ENCODE results near the gene CFAP100. TPM values are rescaled to one million over a fixed set of nuclear protein-coding genes. Genes with fewer than 3 reads are reported as not detected.

The CFAP100 gene
- total RNA-seq, 1 donor from 2014 or later, result not detected

DNA sequence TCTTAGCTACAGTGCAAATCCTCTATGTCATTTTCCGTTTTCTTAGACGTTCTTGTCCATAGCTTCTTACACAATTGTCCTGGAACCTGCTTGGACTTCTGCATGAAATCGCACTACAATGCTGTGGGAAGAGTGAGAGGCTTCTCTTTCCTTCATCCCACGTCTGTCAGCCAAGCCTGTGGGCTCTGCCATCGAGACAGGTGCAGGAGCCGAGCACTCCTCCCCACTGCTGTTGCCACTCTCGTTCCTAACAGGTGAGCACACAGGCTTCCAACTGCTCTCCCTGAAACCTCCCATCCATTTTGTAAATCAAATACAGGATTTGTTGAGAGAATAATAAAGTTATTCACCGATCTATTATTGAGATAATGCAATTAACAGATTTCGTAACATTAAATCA is 57.5 kb downstream of the CFAP100 start:
- H3K79me2 ChIP-seq (ENCODE audit: low read depth), result peaks cover 7% of the 10 kb centered on the region
- H3K4me3 ChIP-seq, result no peak overlapping the region
- H4K20me1 ChIP-seq (ENCODE audit: low read depth), result peaks cover 17% of the 10 kb centered on the region
- TF ChIP-seq, protein P1, sequence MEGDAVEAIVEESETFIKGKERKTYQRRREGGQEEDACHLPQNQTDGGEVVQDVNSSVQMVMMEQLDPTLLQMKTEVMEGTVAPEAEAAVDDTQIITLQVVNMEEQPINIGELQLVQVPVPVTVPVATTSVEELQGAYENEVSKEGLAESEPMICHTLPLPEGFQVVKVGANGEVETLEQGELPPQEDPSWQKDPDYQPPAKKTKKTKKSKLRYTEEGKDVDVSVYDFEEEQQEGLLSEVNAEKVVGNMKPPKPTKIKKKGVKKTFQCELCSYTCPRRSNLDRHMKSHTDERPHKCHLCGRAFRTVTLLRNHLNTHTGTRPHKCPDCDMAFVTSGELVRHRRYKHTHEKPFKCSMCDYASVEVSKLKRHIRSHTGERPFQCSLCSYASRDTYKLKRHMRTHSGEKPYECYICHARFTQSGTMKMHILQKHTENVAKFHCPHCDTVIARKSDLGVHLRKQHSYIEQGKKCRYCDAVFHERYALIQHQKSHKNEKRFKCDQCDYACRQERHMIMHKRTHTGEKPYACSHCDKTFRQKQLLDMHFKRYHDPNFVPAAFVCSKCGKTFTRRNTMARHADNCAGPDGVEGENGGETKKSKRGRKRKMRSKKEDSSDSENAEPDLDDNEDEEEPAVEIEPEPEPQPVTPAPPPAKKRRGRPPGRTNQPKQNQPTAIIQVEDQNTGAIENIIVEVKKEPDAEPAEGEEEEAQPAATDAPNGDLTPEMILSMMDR (IDR thresholded peaks at IDR 0.05), result no peak
- TF ChIP-seq EZH2 (IDR thresholded peaks at IDR 0.05), result no peak
- no peak for TF ChIP-seq EZH2phosphoT487 (IDR thresholded peaks at IDR 0.05)
- Mint-ChIP-seq H3K4me1 (peaks cover 19% of the 10 kb centered on the region), H3K9me3 (no peaks in the 10 kb centered on the region), H3K36me3 (peaks cover 28% of the 10 kb centered on the region), H3K4me3 (no peak overlapping the region), H3K27ac (no peak overlapping the region), H3K27me3 (ENCODE audit: insufficient read depth, low read depth) (peaks cover 3% of the 10 kb centered on the region)
- peaks cover 4% of the 10 kb centered on the region for H3K36me3 ChIP-seq
- no peaks in the 10 kb centered on the region for H3K4me1 ChIP-seq
- no peak overlapping the region for H3K27ac ChIP-seq
- H3K9ac ChIP-seq, result no peak overlapping the region
- H2AFZ ChIP-seq (replicated peaks), result no peak overlapping the region
- H3K4me2 ChIP-seq, result no peak overlapping the region
- H3K27me3 ChIP-seq, result no peaks in the 10 kb centered on the region
- H3K9me3 ChIP-seq (ENCODE audit: low read depth), result no peaks in the 10 kb centered on the region
- H3F3A ChIP-seq (ENCODE audit: low read depth), result no peaks in the 10 kb centered on the region
- no peak for DNase-seq (ENCODE audit: low spot score)

DNA sequence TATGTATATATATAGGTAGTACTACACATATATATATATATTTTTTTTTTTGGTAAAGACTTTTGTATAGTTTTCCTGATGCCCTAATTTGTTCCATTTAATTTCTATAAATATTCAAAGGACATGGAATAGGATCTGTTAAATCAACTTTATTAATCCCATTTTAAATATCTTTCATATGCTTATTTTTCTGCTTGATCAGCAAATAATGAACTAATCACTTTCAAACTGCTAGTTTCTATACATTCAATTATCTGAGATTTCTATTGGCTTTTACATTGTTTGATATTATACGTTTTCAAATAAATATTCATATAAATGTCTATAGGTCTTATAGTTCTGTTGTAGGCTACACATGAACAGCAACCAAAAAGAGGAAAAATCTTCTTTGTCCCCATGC is 59.3 kb downstream of the CFAP100 start:
- Histone ChIP-seq H3K9me3 (ENCODE audit: low read depth) (no peaks in the 10 kb centered on the region), H3K4me2 (no peak overlapping the region), H4K20me1 (ENCODE audit: low read depth) (peaks cover 18% of the 10 kb centered on the region), H3K36me3 (peaks cover 4% of the 10 kb centered on the region), H3K79me2 (ENCODE audit: low read depth) (peaks cover 13% of the 10 kb centered on the region), H3K9ac (no peak overlapping the region), H3K27me3 (no peaks in the 10 kb centered on the region), H3F3A (ENCODE audit: low read depth) (no peaks in the 10 kb centered on the region), H3K27ac (no peak overlapping the region), H3K4me3 (no peak overlapping the region), H3K4me1 (no peaks in the 10 kb centered on the region), H2AFZ (replicated peaks) (no peak overlapping the region)
- TF ChIP-seq EZH2 (IDR thresholded peaks at IDR 0.05) (no peak), EZH2phosphoT487 (IDR thresholded peaks at IDR 0.05) (no peak)
- TF ChIP-seq, protein P1 (IDR thresholded peaks at IDR 0.05), result no peak
- no peak for DNase-seq (ENCODE audit: low spot score)
- peak overlapping the region; percentile 3 for H3K4me3 Mint-ChIP-seq
- no peaks in the 10 kb centered on the region for H3K9me3 Mint-ChIP-seq
- H3K4me1 Mint-ChIP-seq, result peaks cover 19% of the 10 kb centered on the region
- peaks cover 35% of the 10 kb centered on the region for H3K36me3 Mint-ChIP-seq
- peaks cover 3% of the 10 kb centered on the region for H3K27me3 Mint-ChIP-seq (ENCODE audit: insufficient read depth, low read depth)
- H3K27ac Mint-ChIP-seq, result no peak overlapping the region

DNA sequence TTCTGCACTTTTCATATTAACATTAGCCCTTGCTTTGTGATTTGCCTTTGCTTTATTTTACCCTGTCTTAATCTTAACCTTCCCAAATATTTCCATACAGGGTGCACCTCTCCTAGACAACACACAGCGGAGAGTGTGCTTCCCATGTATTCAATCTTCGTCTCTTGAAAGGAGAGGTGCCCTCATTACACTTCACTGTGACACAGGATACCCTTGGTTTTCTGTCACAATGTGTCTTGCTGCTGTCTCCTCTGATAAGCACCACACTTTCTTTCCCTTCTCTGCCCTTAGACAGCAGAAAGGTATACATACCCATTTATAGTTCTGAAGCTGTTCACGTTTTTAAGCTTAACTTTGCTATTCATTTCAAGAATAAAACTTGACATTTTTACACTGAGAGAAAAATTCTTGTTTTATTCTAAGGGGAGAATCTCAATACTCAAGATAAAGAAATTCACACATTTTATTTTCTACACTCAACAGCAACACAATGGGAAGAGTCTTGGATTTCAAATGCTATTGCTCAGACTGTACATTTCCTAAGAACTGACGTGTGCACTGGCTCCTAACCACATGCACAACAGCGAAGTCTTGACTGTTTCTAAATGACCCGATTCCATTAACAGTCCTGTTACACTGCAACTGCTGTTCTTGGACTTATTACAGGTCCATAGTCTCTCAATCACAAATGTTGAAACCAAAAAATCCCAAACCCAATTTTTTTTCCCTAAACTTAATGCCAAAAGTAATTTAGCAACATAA is 59.9 kb downstream of the CFAP100 start:
- Histone ChIP-seq H3K27me3 (no peaks in the 10 kb centered on the region), H3K4me1 (no peaks in the 10 kb centered on the region), H3K36me3 (peaks cover 4% of the 10 kb centered on the region), H3K9ac (no peak overlapping the region), H3K4me2 (no peak overlapping the region), H4K20me1 (ENCODE audit: low read depth) (peaks cover 18% of the 10 kb centered on the region), H3K9me3 (ENCODE audit: low read depth) (no peaks in the 10 kb centered on the region), H2AFZ (replicated peaks) (no peak overlapping the region), H3K79me2 (ENCODE audit: low read depth) (peaks cover 13% of the 10 kb centered on the region), H3F3A (ENCODE audit: low read depth) (no peaks in the 10 kb centered on the region), H3K27ac (no peak overlapping the region), H3K4me3 (no peak overlapping the region)
- Mint-ChIP-seq H3K27ac (no peak overlapping the region), H3K4me3 (peak overlapping the region; percentile 3), H3K27me3 (ENCODE audit: insufficient read depth, low read depth) (peaks cover 3% of the 10 kb centered on the region), H3K36me3 (peaks cover 35% of the 10 kb centered on the region), H3K9me3 (no peaks in the 10 kb centered on the region), H3K4me1 (peaks cover 19% of the 10 kb centered on the region)
- TF ChIP-seq EZH2 (IDR thresholded peaks at IDR 0.05) (no peak), EZH2phosphoT487 (IDR thresholded peaks at IDR 0.05) (no peak)
- TF ChIP-seq, protein P1 (IDR thresholded peaks at IDR 0.05), result no peak
- DNase-seq (ENCODE audit: low spot score), result no peak

All from neural progenitor cell (in vitro differentiated cells).